Stomach (tissue), 9 donors: ENCODE data around the gene C4orf50. TPM values are rescaled to one million over a fixed set of nuclear protein-coding genes. Genes with fewer than 3 reads are reported as not detected.

Experiments used
- DNase-seq, 2 donors: peaks; one replicate each; pipeline versions ENCODE4 v3.0.0 to v3.0.0-alpha.2; 2013 to 2019
- H3K27ac ChIP-seq, 5 donors: fragments of 200-600 bp in 4 of 5; sonication (generic) in 4 of 5; one replicate each; pipeline ENCODE4 v1.5.1; 2013 to 2019; ENCODE audit warnings: mild to moderate bottlenecking in 1 of 5, moderate library complexity in 1 of 5
- H3K27me3 ChIP-seq, 3 donors: fragments of 200-600 bp; sonication (generic); one replicate each; pipeline ENCODE4 v1.5.1; 2017 to 2019; ENCODE audit warnings: mixed run types in 1 of 3
- H3K36me3 ChIP-seq, 4 donors: fragments of 200-600 bp; sonication (generic); 1 replicate in 3 of 4; 2 replicates in 1 of 4; pipeline ENCODE4 v1.5.1; 2016 to 2019
- H3K4me1 ChIP-seq, 4 donors: fragments of 200-600 bp; sonication (generic); one replicate each; pipeline ENCODE4 v1.5.1; 2016 to 2019
- H3K4me3 ChIP-seq, 4 donors: fragments of 200-600 bp; sonication (generic) in 3 of 4; one replicate each; pipeline ENCODE4 v1.5.1; 2016 to 2019; ENCODE audit warnings: mild to moderate bottlenecking in 1 of 4
- H3K9me3 ChIP-seq, 4 donors: fragments of 200-600 bp; sonication (generic); one replicate each; pipeline ENCODE4 v1.5.1; 2016 to 2019
- EP300 ChIP-seq: sonication (generic); formaldehyde crosslinking; IDR thresholded peaks from one replicate; pipeline ENCODE4 v1.6.1; 2017; ENCODE audit warnings: antibody characterized with exemption
- POLR2A ChIP-seq, 4 donors: fragments of 450-650 bp; IDR thresholded peaks; one replicate each; pipeline ENCODE4 v1.6.1; 2016; ENCODE audit warnings: antibody characterized with exemption in 4 of 4, control low read depth in 2 of 4, mild to moderate bottlenecking in 1 of 4, moderate library complexity in 1 of 4
- POLR2AphosphoS5 ChIP-seq, 3 donors: sonication (generic); formaldehyde crosslinking; IDR thresholded peaks; one replicate each; pipeline ENCODE4 v1.6.1; 2016; ENCODE audit warnings: antibody characterized with exemption in 3 of 3
- WGBS, 5 donors: extraction: QIAGEN DNeasy Blood & Tissue Kit in 3 of 5; methylation state at CpG; one replicate each; pipeline versions ENCODE4 v1.1.5 to v1.1.7; 2013 to 2018; 5-methylcytosine and 5-hydroxymethylcytosine counted together
- intact Hi-C: fragments of 100-400 bp; cut with DNase I; formaldehyde crosslinking; loops from one replicate; pipeline ENCODE4 v1.15.1; 2023; ENCODE audit warnings: low total_unique reads
- polyA plus RNA-seq, 3 donors: library from polyadenylated mRNA; stranded (reverse); fragments of 200-250 nt; gene quantifications; one replicate each; pipeline ENCODE4 v1.2.3, GENCODE V29; 2013
- total RNA-seq, 5 donors: library from RNA; depleted of rRNA; stranded (reverse); fragments of >200 nt; gene quantifications; one replicate each; pipeline versions ENCODE4 v1.1.0 to v1.2.3, GENCODE V29; 2014 to 2016
- TF ChIP-seq, protein P1 (sequence below), 7 experiments: fragments of 450-650 bp in 4 of 7; fragments of 200-600 bp in 3 of 7; sonication (generic) in 3 of 7; IDR thresholded peaks; one replicate each; pipeline ENCODE4 v1.5.1; 2016 to 2019; ENCODE audit warnings: antibody characterized with exemption in 7 of 7, control low read depth in 2 of 7, mild to moderate bottlenecking in 1 of 7
- donor health status: healthy with polysubstance abuse.
- donor health status: Bipolar disorder and iron deficiency.
- donor health status: healthy.

Gene C4orf50
- total and polyA plus RNA-seq, 8 donors, result under 0.01 to 1.8 (median 0.85) TPM; not detected in 4

DNA sequence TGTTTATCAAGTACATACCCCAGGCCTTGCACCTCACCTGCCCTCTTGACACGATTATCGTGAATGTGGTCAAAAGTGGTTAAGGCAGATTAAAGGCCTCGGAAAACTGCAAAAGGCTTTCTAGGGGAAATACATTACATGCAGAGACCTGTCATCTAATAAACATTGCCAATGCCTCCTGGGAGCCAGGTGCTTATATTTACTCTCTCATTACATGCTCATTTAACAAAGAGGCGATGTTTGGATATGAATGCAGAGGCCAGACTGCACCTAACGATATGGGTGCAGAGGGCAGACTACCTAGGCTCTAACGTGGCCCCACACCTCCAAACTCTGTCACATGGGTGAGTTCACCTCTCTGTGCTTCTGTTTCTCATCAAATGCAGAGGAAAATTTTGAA, 139.9 kb downstream of the C4orf50 start:
- no peak overlapping the region for H3K27ac ChIP-seq
- H3K27me3 ChIP-seq, result peaks cover 0 to 57% (median 0%) of the 10 kb centered on the region in 3 donors
- H3K9me3 ChIP-seq, result peaks cover 0 to 9% (median 0%) of the 10 kb centered on the region in 4 donors
- H3K4me3 ChIP-seq, result no peak overlapping the region
- TF ChIP-seq EP300 (no peak), POLR2AphosphoS5 (IDR thresholded peaks at IDR 0.05) (no peak), POLR2A (IDR thresholded peaks at IDR 0.05) (no peak)
- TF ChIP-seq, protein P1, sequence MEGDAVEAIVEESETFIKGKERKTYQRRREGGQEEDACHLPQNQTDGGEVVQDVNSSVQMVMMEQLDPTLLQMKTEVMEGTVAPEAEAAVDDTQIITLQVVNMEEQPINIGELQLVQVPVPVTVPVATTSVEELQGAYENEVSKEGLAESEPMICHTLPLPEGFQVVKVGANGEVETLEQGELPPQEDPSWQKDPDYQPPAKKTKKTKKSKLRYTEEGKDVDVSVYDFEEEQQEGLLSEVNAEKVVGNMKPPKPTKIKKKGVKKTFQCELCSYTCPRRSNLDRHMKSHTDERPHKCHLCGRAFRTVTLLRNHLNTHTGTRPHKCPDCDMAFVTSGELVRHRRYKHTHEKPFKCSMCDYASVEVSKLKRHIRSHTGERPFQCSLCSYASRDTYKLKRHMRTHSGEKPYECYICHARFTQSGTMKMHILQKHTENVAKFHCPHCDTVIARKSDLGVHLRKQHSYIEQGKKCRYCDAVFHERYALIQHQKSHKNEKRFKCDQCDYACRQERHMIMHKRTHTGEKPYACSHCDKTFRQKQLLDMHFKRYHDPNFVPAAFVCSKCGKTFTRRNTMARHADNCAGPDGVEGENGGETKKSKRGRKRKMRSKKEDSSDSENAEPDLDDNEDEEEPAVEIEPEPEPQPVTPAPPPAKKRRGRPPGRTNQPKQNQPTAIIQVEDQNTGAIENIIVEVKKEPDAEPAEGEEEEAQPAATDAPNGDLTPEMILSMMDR (IDR thresholded peaks at IDR 0.05), result no peak
- intact Hi-C loops, result no loop called here
- 57 to 75% (median 72%) methylated on average over 6 of the region's 6 CpGs for WGBS, 5 donors
- H3K36me3 ChIP-seq, result no peaks in the 10 kb centered on the region
- no peaks in the 10 kb centered on the region for H3K4me1 ChIP-seq
- DNase-seq, result no peak

DNA sequence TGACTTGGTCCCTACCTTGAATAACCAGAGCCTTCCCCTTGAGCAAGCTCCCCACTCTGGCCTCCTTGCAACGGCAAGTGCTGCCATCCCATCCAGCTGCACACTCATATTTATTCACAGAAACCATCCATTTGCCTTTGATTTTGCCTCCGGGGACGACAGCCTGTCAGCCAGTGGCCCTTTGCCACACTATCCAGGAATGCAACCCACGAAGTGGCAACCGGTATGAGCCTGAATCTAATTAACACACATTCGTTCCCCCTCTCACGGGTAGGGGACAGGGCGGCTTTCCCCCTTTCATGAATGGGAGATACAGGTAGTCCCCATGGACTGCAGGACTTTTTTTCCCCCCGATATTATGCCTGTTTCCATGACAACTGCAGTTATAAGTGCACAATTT, 140.8 kb downstream of the C4orf50 start:
- Histone ChIP-seq H3K27ac (no peak overlapping the region), H3K36me3 (no peaks in the 10 kb centered on the region), H3K27me3 (peaks cover 0 to 49% (median 0%) of the 10 kb centered on the region in 3 donors), H3K4me3 (no peak overlapping the region), H3K9me3 (peaks cover 0 to 11% (median 0%) of the 10 kb centered on the region in 4 donors), H3K4me1 (no peaks in the 10 kb centered on the region)
- no peak for DNase-seq
- intact Hi-C loops, result no loop called here
- 75 to 84% (median 76%) methylated on average over 9 of the region's 9 CpGs for WGBS, 5 donors
- TF ChIP-seq EP300, result no peak
- TF ChIP-seq POLR2A (IDR thresholded peaks at IDR 0.05), result no peak
- TF ChIP-seq, protein P1 (IDR thresholded peaks at IDR 0.05), result no peak
- TF ChIP-seq POLR2AphosphoS5 (IDR thresholded peaks at IDR 0.05), result no peak

DNA sequence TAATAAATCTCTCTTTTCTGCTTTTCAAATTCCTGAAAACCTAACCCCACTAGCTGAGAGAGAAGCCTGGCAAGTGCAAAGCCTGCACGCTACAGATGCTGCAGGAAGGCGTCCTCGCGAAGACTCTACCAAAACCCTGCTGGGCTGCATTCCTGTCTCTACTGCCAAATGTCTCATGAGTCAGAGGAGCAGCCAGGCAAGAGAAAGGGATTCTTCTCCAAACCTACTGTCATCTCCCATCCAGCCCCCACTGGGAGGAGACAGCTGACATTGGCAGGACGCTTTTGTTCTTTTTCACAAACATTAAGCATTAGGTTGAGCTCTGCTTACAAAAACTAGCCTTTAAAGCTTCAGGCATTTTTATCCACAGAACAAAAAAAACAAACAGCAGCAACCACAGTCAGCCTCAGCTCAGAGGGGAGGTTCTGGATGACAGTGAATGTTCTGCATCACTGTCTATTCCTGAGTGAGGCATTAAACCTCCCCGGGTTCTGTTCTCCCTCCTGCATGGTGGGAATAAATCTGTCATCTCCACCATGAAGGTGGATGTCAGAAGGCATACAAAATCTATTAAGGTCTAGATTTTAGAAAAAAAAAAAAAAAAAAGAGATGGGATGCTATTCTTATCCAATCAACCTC, 143.3 kb downstream of the C4orf50 start:
- TF ChIP-seq POLR2A (IDR thresholded peaks at IDR 0.05), result no peak
- TF ChIP-seq, protein P1 (IDR thresholded peaks at IDR 0.05), result no peak
- no peak for TF ChIP-seq EP300
- no peak for TF ChIP-seq POLR2AphosphoS5 (IDR thresholded peaks at IDR 0.05)

DNA sequence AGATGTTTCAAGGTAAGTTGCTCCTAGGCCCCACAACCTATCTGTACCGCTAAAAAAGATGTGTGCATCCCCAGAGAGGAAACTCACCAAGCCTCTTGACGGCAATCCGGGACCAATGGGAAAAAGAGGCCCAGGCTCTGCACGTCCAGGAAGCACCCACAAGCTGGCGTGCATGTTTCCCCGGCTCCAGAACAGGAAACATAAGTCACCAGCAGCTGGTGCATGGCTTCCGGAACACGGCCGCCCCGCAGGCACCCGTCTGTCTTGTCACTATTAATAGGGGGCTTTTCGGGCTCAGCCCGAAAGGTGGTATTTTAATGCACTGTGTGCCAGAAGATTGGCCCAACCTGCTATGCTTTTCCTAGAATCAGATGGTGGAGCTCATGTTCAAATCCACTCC, 147.5 kb downstream of the C4orf50 start:
- peaks cover 0 to 5% (median 0%) of the 10 kb centered on the region in 4 donors for H3K9me3 ChIP-seq
- WGBS, 5 donors, result 66 to 91% (median 76%) methylated on average over 12 to 13 of the region's 13 CpGs
- H3K4me1 ChIP-seq, result no peaks in the 10 kb centered on the region
- intact Hi-C loops, result no loop called here
- H3K27ac ChIP-seq, result no peak overlapping the region
- H3K36me3 ChIP-seq, result no peaks in the 10 kb centered on the region
- TF ChIP-seq POLR2AphosphoS5 (IDR thresholded peaks at IDR 0.05) (no peak), EP300 (no peak), POLR2A (IDR thresholded peaks at IDR 0.05) (no peak)
- TF ChIP-seq, protein P1 (IDR thresholded peaks at IDR 0.05), result no peak
- no peak overlapping the region for H3K4me3 ChIP-seq
- DNase-seq, result no peak
- H3K27me3 ChIP-seq, result peaks cover 0 to 28% (median 0%) of the 10 kb centered on the region in 3 donors

More for the DNA sequence above, 143.3 kb downstream of the C4orf50 start:
- no peaks in the 10 kb centered on the region for H3K4me1 ChIP-seq
- H3K27me3 ChIP-seq, result peaks cover 0 to 40% (median 0%) of the 10 kb centered on the region in 3 donors
- intact Hi-C loops, result no loop called here
- H3K4me3 ChIP-seq, result no peak overlapping the region
- WGBS, 5 donors, result 31 to 53% (median 38%) methylated on average over 6 of the region's 6 CpGs
- peaks cover 0 to 11% (median 0%) of the 10 kb centered on the region in 4 donors for H3K9me3 ChIP-seq
- no peak overlapping the region for H3K27ac ChIP-seq
- DNase-seq, result peak in 1 of 2 donors; percentile 64
- no peaks in the 10 kb centered on the region for H3K36me3 ChIP-seq
